ENCODE data around the gene ASL.
"Not testable (repeated sequence)": the region's sequence is repeated elsewhere in the genome, so short reads cannot be mapped to it uniquely, and the experiment has no call there.

The ASL gene

GRCh38 chr7:66119245-66119850, 43.7 kb downstream of the ASL start:
- DNase-seq (ENCODE audit: low read depth): no peak

GRCh38 chr7:66123175-66123528, 47.5 kb downstream of the ASL start:
- no peak for DNase-seq (ENCODE audit: low read depth)

GRCh38 chr7:66124569-66124861, 48.9 kb downstream of the ASL start:
- DNase-seq (ENCODE audit: low read depth): not testable (repeated sequence)

- DNase-seq (ENCODE audit: low read depth): no peak
These were observed 49.6 kb downstream of the ASL start for GRCh38 chr7:66125052-66125694.

GRCh38 chr7:66125781-66126352, 50.2 kb downstream of the ASL start:
- DNase-seq (ENCODE audit: low read depth): not testable (repeated sequence)

- not testable (repeated sequence) for DNase-seq (ENCODE audit: low read depth)
These were observed 51.6 kb downstream of the ASL start for GRCh38 chr7:66127172-66127571.

DNA sequence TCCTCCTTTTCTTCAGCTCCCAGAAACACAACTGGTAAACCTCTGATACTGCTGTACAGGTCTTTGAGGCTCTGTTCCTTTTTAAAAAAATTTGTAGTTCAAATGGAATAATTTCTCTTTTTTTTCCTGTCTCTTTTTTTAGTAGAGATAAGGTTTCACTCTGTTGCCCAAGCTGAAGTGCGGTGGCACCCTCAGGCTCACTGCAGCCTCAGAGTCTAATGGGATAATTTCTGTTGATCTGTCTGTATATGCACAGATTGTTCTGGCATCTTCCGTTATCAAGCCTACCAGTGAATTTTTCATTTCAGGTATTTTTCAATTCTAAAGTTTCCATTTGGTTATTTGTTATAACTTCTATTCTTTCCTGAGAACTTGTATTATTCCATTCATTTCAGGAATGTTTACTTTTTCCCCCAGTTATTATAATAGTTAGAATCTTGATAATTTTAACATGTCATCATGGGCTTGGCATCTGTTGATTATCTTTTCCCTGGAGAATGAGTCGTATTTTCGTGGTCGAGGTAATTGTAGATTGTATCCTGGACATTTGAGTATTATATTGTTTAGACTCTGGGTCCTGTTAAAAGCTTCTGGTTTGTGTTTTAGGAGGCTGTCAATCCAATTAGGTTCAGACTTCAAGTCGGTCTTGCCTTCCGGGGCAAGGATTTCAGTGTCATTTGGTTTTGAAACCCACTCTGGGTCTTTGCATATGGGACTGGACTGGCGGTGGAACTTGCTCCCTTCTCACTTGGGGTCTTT, 63.6 kb downstream of the ASL start:
- DNase-seq (ENCODE audit: low read depth): no peak

DNA sequence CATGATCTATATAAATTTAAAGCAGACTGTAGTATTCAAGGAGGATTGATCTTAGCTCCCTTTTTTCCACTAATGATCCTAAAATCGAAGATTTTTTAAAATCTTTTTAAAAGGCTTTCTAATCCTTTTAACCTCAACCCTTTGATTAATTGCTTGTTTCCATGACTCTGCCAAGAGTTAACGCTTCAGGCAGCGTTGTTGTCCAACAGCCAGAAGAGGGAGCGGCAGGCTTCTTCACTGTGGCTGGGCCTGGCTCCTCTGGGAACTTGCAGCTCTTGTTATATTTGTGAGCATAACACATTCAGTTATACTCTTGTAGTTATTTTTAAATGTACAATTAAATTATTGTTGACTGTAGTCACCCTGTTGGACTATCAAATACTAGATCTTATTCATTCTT, 65.3 kb downstream of the ASL start:
- DNase-seq (ENCODE audit: low read depth): no peak

DNA sequence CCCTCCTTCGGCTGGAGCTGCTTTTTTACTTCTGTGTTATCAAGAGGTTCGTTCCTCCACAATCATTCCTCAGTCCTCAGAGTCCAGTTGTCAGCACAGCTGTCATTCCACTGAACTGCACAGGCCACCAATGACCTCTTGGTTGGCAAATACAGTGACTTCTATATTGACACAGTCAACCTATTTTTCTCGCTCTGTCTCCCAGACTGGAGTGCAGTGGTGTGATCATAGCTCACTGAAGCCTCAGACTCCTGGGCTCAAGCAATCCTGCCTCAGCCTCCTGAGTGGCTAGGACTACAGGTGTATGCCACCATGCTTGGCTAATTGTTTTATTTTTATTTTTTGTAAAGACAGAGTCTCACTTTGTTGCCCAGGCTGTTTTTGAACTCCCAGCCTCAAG, 66.7 kb downstream of the ASL start:
- no peak for DNase-seq (ENCODE audit: low read depth)

- DNase-seq (ENCODE audit: low read depth): no peak
These were observed 67.4 kb downstream of the ASL start for GRCh38 chr7:66142996-66143395.

All from T-helper 22 cell (primary cell).